Gastrocnemius medialis (tissue), 4 donors: ENCODE results near the gene KDM5B.

Experiments used
- POLR2A ChIP-seq, 2 donors: fragments of 450-650 bp; IDR thresholded peaks; one replicate each; pipeline ENCODE4 v1.6.1; 2017; ENCODE audit warnings: antibody characterized with exemption in 2 of 2, mild to moderate bottlenecking in 2 of 2, moderate library complexity in 2 of 2
- TF ChIP-seq, protein P1 (sequence below), 5 experiments: fragments of 450-650 bp in 3 of 5; fragments of 200-600 bp in 2 of 5; sonication (generic) in 2 of 5; IDR thresholded peaks in 4 of 5; conservative IDR thresholded peaks in 1 of 5; 1 replicate in 4 of 5; 2 replicates in 1 of 5; pipeline ENCODE4 v1.5.1; 2016 to 2019; ENCODE audit warnings: antibody characterized with exemption in 5 of 5, mild to moderate bottlenecking in 3 of 5, moderate library complexity in 3 of 5

- TF ChIP-seq, protein P1, sequence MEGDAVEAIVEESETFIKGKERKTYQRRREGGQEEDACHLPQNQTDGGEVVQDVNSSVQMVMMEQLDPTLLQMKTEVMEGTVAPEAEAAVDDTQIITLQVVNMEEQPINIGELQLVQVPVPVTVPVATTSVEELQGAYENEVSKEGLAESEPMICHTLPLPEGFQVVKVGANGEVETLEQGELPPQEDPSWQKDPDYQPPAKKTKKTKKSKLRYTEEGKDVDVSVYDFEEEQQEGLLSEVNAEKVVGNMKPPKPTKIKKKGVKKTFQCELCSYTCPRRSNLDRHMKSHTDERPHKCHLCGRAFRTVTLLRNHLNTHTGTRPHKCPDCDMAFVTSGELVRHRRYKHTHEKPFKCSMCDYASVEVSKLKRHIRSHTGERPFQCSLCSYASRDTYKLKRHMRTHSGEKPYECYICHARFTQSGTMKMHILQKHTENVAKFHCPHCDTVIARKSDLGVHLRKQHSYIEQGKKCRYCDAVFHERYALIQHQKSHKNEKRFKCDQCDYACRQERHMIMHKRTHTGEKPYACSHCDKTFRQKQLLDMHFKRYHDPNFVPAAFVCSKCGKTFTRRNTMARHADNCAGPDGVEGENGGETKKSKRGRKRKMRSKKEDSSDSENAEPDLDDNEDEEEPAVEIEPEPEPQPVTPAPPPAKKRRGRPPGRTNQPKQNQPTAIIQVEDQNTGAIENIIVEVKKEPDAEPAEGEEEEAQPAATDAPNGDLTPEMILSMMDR (IDR thresholded peaks at IDR 0.05 in 4 of 5, conservative IDR thresholded peaks at IDR 0.05 in 1 of 5), result no peak
- TF ChIP-seq POLR2A (IDR thresholded peaks at IDR 0.05), result no peak
Observed at GRCh38 chr1:202756391-202756790, 51.8 kb downstream of the KDM5B start.
